HL-60 (cell line): ENCODE results near the gene APOC4.

Source experiments
- GABPA ChIP-seq: IDR thresholded peaks from 2 replicates; pipeline ENCODE4 v1.6.1; 2012; ENCODE audit warnings: low read depth
- POLR2AphosphoS5 ChIP-seq: IDR thresholded peaks from 2 replicates; pipeline ENCODE4 v1.6.1; 2012; ENCODE audit warnings: low read depth
- TF ChIP-seq, protein P1 (sequence below): IDR thresholded peaks from one replicate; pipeline ENCODE4 v1.5.1; 2011; ENCODE audit warnings: low read length, control low read depth, inconsistent platforms; ENCODE audit not compliant: insufficient read depth
- TF ChIP-seq, protein P2 (sequence below): IDR thresholded peaks from 2 replicates; pipeline ENCODE4 v1.6.1; 2012; ENCODE audit warnings: low read depth; ENCODE audit not compliant: insufficient replicate concordance

DNA sequence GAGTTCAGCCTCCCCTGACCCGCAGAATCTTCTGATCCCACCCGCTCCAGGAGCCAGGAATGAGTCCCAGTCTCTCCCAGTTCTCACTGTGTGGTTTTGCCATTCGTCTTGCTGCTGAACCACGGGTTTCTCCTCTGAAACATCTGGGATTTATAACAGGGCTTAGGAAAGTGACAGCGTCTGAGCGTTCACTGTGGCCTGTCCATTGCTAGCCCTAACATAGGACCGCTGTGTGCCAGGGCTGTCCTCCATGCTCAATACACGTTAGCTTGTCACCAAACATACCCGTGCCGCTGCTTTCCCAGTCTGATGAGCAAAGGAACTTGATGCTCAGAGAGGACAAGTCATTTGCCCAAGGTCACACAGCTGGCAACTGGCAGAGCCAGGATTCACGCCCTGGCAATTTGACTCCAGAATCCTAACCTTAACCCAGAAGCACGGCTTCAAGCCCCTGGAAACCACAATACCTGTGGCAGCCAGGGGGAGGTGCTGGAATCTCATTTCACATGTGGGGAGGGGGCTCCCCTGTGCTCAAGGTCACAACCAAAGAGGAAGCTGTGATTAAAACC, 37.5 kb upstream of the APOC4 start:
- TF ChIP-seq, protein P1, sequence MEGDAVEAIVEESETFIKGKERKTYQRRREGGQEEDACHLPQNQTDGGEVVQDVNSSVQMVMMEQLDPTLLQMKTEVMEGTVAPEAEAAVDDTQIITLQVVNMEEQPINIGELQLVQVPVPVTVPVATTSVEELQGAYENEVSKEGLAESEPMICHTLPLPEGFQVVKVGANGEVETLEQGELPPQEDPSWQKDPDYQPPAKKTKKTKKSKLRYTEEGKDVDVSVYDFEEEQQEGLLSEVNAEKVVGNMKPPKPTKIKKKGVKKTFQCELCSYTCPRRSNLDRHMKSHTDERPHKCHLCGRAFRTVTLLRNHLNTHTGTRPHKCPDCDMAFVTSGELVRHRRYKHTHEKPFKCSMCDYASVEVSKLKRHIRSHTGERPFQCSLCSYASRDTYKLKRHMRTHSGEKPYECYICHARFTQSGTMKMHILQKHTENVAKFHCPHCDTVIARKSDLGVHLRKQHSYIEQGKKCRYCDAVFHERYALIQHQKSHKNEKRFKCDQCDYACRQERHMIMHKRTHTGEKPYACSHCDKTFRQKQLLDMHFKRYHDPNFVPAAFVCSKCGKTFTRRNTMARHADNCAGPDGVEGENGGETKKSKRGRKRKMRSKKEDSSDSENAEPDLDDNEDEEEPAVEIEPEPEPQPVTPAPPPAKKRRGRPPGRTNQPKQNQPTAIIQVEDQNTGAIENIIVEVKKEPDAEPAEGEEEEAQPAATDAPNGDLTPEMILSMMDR: no peak
- TF ChIP-seq GABPA (no peak), POLR2AphosphoS5 (peak; percentile 26)
- TF ChIP-seq, protein P2, sequence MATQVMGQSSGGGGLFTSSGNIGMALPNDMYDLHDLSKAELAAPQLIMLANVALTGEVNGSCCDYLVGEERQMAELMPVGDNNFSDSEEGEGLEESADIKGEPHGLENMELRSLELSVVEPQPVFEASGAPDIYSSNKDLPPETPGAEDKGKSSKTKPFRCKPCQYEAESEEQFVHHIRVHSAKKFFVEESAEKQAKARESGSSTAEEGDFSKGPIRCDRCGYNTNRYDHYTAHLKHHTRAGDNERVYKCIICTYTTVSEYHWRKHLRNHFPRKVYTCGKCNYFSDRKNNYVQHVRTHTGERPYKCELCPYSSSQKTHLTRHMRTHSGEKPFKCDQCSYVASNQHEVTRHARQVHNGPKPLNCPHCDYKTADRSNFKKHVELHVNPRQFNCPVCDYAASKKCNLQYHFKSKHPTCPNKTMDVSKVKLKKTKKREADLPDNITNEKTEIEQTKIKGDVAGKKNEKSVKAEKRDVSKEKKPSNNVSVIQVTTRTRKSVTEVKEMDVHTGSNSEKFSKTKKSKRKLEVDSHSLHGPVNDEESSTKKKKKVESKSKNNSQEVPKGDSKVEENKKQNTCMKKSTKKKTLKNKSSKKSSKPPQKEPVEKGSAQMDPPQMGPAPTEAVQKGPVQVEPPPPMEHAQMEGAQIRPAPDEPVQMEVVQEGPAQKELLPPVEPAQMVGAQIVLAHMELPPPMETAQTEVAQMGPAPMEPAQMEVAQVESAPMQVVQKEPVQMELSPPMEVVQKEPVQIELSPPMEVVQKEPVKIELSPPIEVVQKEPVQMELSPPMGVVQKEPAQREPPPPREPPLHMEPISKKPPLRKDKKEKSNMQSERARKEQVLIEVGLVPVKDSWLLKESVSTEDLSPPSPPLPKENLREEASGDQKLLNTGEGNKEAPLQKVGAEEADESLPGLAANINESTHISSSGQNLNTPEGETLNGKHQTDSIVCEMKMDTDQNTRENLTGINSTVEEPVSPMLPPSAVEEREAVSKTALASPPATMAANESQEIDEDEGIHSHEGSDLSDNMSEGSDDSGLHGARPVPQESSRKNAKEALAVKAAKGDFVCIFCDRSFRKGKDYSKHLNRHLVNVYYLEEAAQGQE: no peak
